Measurements from ENCODE around the gene ADAMTS18.

- no peak for TF ChIP-seq CTCF (IDR thresholded peaks at IDR 0.05)
- TF ChIP-seq POLR2A (IDR thresholded peaks at IDR 0.05) = no peak
- no peak for TF ChIP-seq POLR2AphosphoS5 (IDR thresholded peaks at IDR 0.05)
These were observed 10.5 kb upstream of the ADAMTS18 start for GRCh38 chr16:77445324-77445723.

All from prostate gland (tissue), 2 donors.